ENCODE data around the gene SLC36A4. TPM values are rescaled to one million over a fixed set of nuclear protein-coding genes. Genes with fewer than 3 reads are reported as not detected.
"Not testable (repeated sequence)": the region's sequence is repeated elsewhere in the genome, so short reads cannot be mapped to it uniquely, and the experiment has no call there.

Gene SLC36A4
- total RNA-seq, 1 donor from 2014 or later, result 4.4 TPM

DNA sequence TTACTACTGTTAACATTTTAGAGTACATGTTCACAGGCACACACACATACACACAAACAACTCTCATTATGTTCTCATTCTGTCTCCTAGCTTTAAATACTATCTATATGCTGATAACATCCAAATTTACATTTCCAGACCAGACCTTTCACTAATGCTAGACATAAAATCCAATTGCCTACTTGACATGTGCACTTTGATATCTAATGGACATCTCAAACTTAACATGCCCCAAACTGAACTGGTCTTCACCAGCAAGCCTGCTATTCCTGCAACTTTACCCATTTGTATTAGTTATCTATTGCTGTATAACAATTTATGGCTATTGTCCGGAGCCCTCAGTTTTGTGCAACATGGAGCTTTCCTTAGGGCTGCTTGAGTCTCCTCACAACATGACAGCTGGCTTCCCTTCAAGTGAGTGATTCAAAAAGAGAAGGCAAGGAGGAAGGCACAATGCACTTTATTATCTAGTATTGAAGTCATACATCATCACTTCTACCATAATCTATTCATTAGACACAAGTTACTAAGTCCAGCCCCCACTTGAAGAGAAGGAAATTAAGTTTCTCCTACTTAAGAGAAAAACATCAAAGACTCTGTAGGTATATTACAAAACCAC, 3.0 kb downstream of the SLC36A4 start:
- DNase-seq (ENCODE audit: low read depth in 2 of 2), result no peak

- no peak for DNase-seq (ENCODE audit: low read depth in 2 of 2)
Observed at GRCh38 chr11:93193731-93194130, 4.1 kb downstream of the SLC36A4 start.

- DNase-seq (ENCODE audit: low read depth in 2 of 2), result no peak
Observed at GRCh38 chr11:93192163-93192562, 5.6 kb downstream of the SLC36A4 start.

- DNase-seq (ENCODE audit: low read depth in 2 of 2), result no peak
Observed at GRCh38 chr11:93189462-93189861, 8.3 kb downstream of the SLC36A4 start.

DNA sequence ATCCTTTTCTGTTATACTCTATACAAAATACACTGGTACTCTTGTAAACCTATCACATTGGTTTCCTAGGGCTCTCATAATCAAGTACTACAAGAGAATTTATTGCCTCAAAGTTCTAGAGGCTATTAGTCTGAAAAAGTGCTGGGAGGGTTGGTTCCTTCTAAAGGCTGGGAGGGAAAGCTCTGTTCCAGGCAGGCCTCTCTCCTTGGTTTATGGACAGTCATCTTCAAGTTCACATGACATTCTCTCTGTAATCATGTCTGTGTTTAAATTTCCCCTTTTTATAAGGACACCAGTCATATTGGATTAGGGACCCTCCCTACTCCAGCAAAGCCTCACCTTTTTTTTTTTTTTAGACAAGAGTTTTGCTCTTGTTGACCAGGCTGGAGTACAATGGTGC, 9.1 kb downstream of the SLC36A4 start:
- DNase-seq (ENCODE audit: low read depth in 2 of 2), result no peak

GRCh38 chr11:93187290-93187689, 10.5 kb downstream of the SLC36A4 start:
- no peak for DNase-seq (ENCODE audit: low read depth in 2 of 2)

GRCh38 chr11:93177891-93178290, 19.9 kb downstream of the SLC36A4 start:
- not testable (repeated sequence) for DNase-seq (ENCODE audit: low read depth in 2 of 2)

- DNase-seq (ENCODE audit: low read depth in 2 of 2), result peak in 1 of 2 donors; percentile 50
Observed at GRCh38 chr11:93169950-93170561, 27.7 kb downstream of the SLC36A4 start.

DNA sequence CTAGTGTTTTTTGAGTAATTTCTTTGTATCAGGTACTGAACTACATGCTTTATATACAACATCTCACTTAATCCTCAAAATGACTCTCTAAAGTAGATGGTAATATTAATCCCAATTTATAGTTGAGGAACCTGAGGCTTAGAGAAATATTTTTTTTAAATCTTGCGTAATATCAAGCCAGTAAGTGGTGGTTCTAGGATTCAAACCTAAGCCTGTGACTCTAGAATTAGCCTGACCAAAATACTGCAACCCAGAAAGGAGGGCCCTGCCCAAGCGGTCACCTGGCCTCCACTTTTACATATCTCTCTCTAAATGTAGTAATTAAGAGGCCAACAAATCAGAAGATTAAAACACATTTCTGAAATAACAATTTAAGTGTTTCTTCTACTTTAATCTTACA, 28.6 kb downstream of the SLC36A4 start:
- DNase-seq (ENCODE audit: low read depth in 2 of 2), result no peak

- peak in 1 of 2 donors; percentile 5 for DNase-seq (ENCODE audit: low read depth in 2 of 2)
Observed at GRCh38 chr11:93166862-93167261, 30.9 kb downstream of the SLC36A4 start.

DNA sequence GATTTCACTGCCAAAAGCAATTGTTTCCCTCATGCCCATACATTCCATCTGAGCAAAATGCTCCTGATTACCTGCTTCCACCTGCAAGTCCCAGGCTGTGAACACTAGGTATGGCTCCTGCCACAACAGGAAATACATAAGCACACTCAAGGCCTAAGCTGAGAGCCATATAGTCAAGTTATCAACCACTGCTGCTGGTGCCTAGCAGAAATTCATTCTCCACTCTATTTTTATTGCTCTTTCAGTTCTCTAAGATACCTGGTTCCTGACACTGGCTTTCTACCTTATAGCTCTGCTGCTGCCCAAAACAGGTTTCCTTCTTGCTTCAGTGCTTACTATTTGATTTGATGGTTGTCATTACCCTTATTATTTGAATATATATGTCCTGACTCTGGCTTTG, 31.6 kb downstream of the SLC36A4 start:
- DNase-seq (ENCODE audit: low read depth in 2 of 2), result no peak

DNA sequence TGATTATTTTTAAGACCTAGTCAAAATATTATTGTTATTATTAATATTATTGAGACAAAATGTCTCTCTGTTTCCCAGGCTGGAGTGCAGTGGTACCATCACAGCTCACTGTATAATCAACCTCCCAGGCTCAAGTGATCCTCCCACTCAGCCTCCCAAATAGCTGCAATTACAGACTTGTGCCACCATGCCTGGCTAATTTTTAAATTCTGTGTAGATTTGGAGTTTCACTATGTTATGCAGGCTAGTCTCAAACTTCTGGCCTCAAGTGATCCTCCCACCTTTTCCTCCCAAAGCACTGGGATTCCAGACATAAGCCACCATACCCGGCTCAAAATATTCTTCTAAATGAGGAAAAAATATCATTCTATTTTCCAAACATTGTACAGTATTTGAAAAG, 37.0 kb downstream of the SLC36A4 start:
- DNase-seq (ENCODE audit: low read depth in 2 of 2), result no peak

DNA sequence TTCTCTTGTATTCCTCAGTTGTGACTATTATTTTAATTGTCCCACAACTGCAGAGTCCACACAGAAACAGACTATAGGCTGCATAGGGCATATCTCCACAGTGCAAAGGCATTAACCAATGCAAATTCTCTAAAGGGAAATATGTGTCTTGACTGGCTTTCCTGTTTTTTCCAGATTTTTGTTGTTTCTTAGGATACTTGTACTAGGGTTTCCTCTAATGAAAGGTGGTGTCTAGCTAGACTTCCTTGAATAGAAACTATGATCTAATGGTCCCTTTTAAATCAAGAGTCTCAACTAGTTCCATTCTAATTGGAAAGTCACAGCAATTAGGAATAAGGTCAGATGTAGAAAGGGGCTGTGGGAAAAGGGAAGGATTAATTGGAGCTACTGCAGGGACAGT, 37.6 kb downstream of the SLC36A4 start:
- DNase-seq (ENCODE audit: low read depth in 2 of 2), result peak in 1 of 2 donors; percentile 69

DNA sequence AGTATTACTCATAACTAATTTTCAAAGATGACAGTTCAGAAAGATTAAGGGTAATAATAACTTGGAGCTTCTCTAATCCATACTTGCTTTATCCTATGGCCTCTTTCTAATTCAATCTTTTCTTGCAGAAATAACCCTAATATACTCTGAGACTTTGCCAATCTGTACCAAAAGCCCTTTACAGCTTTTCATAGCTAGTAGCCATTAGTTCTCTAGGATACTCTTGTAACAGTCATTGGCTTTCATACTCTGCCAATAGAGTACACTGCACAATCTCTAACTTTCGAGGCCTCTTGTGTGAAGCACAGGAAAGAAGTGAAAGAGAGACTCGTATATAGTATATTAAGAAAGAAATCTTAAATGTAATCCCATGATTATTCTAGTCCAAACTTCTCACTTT, 38.1 kb downstream of the SLC36A4 start:
- no peak for DNase-seq (ENCODE audit: low read depth in 2 of 2)

- no peak for DNase-seq (ENCODE audit: low read depth in 2 of 2)
Observed at GRCh38 chr11:93155738-93156137, 42.1 kb downstream of the SLC36A4 start.

DNA sequence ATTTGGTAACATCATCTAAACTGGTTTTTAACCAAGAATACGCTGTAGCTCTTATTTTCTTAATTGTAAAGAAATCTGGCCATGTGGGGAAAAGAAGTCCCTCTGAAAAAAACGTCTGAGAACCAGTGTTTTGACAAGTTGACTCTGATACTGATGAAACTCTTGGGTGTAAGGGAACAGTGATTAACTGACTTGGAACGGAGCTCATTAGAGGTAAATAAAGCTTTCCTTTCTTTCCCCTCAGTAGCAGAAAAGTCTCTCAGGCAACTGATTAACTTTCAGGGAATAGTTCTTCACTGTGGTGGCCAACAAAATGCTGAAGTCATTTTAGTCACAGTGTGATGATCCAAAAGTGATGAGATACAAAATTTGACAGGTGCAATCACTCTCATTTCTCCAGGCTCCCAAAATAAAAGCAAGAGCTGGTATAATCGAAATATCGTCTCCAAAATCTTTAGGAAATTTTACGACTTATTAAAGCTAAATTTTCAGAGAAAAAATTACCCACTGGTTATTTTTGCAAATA, 52.3 kb downstream of the SLC36A4 start:
- DNase-seq (ENCODE audit: low read depth in 2 of 2), result no peak

GRCh38 chr11:93143800-93144199, 54.0 kb downstream of the SLC36A4 start:
- no peak for DNase-seq (ENCODE audit: low read depth in 2 of 2)

DNA sequence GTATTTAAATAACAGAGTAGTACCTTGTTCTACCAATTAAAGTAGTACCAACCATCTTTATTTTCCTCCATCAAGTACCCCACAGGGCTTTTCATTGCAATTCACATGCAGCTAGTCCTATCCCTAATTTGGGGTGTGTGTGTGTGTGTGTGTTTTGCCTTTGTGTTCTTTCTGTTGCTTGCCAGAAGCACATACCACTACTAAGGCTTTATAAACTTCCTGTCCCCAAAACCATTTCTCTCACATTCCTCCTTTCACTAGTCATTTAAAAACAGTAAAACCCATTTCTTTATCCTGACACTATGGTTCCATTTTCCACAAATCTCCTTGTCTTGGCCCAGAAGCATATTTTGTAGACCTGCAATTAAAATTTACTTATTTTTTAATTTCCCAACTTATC, 54.6 kb downstream of the SLC36A4 start:
- no peak for DNase-seq (ENCODE audit: low read depth in 2 of 2)

DNA sequence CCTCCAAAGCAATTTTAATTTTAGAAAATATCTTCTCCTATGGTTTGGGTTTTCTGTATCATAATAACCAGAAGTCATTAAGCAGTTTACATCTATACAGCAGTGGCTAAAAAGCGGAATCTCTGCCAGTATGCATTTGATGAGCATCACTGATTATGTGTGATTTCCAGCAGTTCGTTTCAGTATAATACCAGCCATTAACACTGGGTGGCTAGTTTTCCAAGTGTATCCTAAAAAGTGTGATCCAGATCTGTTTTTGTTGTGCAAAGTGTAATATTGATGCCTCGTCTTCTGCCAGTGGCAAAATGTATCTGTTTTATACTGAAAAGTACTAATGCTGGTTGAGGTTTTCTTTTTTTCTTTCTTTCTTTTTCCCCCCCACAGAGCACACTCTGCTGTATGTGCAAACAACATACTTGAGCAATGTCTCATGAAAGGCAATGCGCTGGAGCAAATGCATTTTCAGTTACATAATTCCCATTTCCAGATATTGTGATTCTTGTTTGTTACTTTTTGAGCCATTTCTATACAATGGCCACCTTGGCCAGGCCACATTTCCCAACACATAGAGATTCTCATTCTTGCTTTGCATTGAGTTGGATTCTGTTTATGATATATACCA, 64.2 kb downstream of the SLC36A4 start:
- no peak for DNase-seq (ENCODE audit: low read depth in 2 of 2)

- DNase-seq (ENCODE audit: low read depth in 2 of 2), result no peak
Observed at GRCh38 chr11:93132836-93133235, 65.0 kb downstream of the SLC36A4 start.

DNA sequence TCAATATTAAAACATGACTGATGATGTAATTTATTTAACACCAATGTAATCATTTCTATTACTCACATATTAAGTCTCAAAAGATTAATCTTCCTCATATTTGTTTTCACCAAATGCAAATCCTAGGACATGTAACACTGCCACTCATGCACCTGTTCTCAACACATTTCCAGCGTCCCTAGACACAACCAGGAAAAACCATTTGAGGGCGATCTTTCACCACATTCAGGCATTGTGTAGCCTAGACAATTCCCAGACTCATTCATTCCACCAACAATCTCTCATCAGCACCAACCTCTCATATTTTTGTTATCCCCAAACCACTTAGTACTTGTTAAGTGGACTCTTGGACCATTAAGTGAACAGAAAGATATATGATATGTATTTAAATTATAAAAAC, 66.1 kb downstream of the SLC36A4 start:
- DNase-seq (ENCODE audit: low read depth in 2 of 2), result peak in 1 of 2 donors; percentile 23

DNA sequence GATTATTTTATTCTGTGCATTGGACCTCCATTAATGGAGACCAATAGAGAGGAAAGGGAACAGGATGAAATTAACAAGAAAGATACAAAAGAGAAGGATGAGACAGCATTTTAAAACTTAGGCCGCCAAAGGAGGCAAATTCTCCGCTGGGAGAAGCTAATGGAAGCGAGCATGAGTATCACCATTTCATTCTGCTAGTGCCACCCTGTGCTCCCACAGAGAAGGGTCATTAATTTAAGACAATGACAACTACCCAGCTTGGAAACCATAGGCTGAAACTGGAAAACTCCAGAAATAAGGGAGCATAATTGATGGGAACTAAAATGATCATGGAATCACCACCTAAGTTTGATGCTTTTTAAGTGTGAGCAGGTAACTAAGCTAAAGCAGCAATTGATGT, 69.2 kb downstream of the SLC36A4 start:
- no peak for DNase-seq (ENCODE audit: low read depth in 2 of 2)

DNA sequence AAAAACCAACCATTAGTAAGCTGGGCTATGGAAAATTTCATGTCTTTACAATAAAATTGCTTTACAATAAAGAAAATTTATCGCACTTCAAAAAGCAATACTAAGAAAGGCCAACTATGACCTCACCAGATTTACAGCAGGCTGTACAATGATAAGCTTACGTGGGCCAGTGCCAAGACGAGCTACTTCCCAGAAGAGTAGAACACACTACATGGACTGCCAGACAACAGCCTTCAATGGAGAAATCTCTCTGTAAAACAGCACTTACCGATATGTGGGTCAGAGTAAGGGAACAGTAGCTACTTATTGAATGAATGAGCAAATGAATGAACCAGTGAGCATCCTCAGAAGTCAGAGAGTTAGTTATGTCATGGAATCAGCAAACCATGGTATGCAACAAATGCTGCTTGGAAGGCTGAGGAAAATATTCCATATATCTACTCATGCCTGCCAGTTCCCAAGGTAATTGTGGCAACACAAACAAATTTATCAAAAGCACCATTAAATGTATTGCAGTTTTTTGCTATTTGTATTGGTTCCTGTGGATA, 74.4 kb downstream of the SLC36A4 start:
- no peak for DNase-seq (ENCODE audit: low read depth in 2 of 2)

All from dermis microvascular lymphatic vessel endothelial cell (primary cell).